ENCODE results near the gene MARCHF10. TPM values are rescaled to one million over a fixed set of nuclear protein-coding genes. Genes with fewer than 3 reads are reported as not detected.

Gene MARCHF10
- polyA plus RNA-seq, 1 experiment, result 0.14 TPM

DNA sequence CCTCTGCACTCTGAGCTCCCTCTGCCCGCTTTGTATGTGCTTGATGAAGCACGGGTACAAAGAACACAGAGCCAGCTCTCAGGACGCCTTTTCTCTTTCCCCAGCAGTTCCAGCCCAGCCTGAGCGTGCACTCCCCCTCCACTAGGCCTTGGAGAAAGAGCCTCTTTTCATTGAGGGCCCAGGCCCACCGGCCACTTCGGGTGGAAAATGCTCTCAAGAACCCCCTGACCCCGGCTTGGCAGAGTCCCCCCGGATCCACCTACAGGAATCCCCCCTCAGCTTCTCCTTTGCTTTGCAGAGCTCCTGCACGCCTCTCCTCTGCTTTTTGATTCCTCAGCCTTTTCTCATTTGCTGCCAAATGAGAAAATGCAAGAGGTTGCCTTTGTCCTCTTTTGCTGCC is 150.4 kb downstream of the MARCHF10 start:
- no peak for DNase-seq (ENCODE audit: low read depth, low spot score)
- TF ChIP-seq, protein P1, sequence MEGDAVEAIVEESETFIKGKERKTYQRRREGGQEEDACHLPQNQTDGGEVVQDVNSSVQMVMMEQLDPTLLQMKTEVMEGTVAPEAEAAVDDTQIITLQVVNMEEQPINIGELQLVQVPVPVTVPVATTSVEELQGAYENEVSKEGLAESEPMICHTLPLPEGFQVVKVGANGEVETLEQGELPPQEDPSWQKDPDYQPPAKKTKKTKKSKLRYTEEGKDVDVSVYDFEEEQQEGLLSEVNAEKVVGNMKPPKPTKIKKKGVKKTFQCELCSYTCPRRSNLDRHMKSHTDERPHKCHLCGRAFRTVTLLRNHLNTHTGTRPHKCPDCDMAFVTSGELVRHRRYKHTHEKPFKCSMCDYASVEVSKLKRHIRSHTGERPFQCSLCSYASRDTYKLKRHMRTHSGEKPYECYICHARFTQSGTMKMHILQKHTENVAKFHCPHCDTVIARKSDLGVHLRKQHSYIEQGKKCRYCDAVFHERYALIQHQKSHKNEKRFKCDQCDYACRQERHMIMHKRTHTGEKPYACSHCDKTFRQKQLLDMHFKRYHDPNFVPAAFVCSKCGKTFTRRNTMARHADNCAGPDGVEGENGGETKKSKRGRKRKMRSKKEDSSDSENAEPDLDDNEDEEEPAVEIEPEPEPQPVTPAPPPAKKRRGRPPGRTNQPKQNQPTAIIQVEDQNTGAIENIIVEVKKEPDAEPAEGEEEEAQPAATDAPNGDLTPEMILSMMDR (IDR thresholded peaks at IDR 0.05; ENCODE audit: low read depth, low read length), result no peak
- no peaks in the 10 kb centered on the region for H3K27me3 ChIP-seq (ENCODE audit: control insufficient read depth, insufficient read depth, low read length)

GRCh38 chr17:62657145-62657665 is 150.9 kb downstream of the MARCHF10 start:
- H3K4me3 ChIP-seq (ENCODE audit: low read depth, low read length), result no peak overlapping the region
- CTCF ChIA-PET, result no interaction called here
- POLR2A ChIA-PET, result no interaction called here
- H3K27me3 ChIP-seq (ENCODE audit: control insufficient read depth, insufficient read depth, low read length), result no peaks in the 10 kb centered on the region
- DNase-seq (ENCODE audit: low read depth, low spot score), result no peak
- H3K9me3 ChIP-seq (ENCODE audit: control insufficient read depth, insufficient read depth, low read length), result no peaks in the 10 kb centered on the region; the same call in none of the 2 replicates
- no peak overlapping the region for H3K27ac ChIP-seq (ENCODE audit: low read depth, low read length)
- TF ChIP-seq, protein P1 (IDR thresholded peaks at IDR 0.05; ENCODE audit: low read depth, low read length), result no peak

More for the DNA sequence above, 150.4 kb downstream of the MARCHF10 start:
- ChIA-PET CTCF (no interaction called here), POLR2A (no interaction called here)
- Histone ChIP-seq H3K27ac (ENCODE audit: low read depth, low read length) (no peak overlapping the region), H3K9me3 (ENCODE audit: control insufficient read depth, insufficient read depth, low read length) (no peaks in the 10 kb centered on the region; the same call in 1 of the 2 replicates), H3K4me3 (ENCODE audit: low read depth, low read length) (no peak overlapping the region)

GRCh38 chr17:62656446-62656845 is 151.7 kb downstream of the MARCHF10 start:
- TF ChIP-seq, protein P1 (IDR thresholded peaks at IDR 0.05; ENCODE audit: low read depth, low read length), result no peak
- no peaks in the 10 kb centered on the region; the same call in none of the 2 replicates for H3K9me3 ChIP-seq (ENCODE audit: control insufficient read depth, insufficient read depth, low read length)
- POLR2A ChIA-PET, result interaction anchor here (0.6 kb wide), 1 partner anchor 17 kb away, joined by 3 read pairs; no protein-coding TSS in a partner anchor
- H3K4me3 ChIP-seq (ENCODE audit: low read depth, low read length), result no peak overlapping the region
- CTCF ChIA-PET, result no interaction called here
- H3K27ac ChIP-seq (ENCODE audit: low read depth, low read length), result no peak overlapping the region
- no peak for DNase-seq (ENCODE audit: low read depth, low spot score)
- no peaks in the 10 kb centered on the region for H3K27me3 ChIP-seq (ENCODE audit: control insufficient read depth, insufficient read depth, low read length)

DNA sequence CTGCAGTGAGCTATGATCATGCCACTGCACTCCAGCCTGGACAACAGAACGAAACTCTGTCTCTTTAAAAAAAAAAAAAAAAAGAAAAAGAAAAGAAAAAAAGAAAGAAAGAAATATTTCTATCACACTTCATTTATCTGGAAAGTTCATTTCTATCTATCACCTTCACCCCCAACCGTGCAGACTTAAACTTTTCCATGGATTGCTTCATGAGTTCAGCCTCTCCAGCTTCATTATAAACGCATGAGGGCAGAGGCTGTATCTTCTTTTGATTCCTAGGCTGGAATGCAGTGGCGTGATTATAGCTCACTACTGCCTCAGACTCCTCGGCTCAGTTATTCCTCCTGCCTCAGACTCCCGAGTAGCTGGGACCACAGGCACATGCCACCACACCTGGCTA is 152.5 kb downstream of the MARCHF10 start:
- Histone ChIP-seq H3K27ac (ENCODE audit: low read depth, low read length) (no peak overlapping the region), H3K27me3 (ENCODE audit: control insufficient read depth, insufficient read depth, low read length) (no peaks in the 10 kb centered on the region), H3K4me3 (ENCODE audit: low read depth, low read length) (no peak overlapping the region), H3K9me3 (ENCODE audit: control insufficient read depth, insufficient read depth, low read length) (no peaks in the 10 kb centered on the region; the same call in none of the 2 replicates)
- DNase-seq (ENCODE audit: low read depth, low spot score), result no peak
- ChIA-PET POLR2A (interaction anchor here (0.7 to 2.7 kb wide), 2 partner anchors 27 to 399 kb away, joined by 6 to 8 read pairs; no protein-coding TSS in a partner anchor), CTCF (no interaction called here)
- TF ChIP-seq, protein P1 (IDR thresholded peaks at IDR 0.05; ENCODE audit: low read depth, low read length), result no peak

DNA sequence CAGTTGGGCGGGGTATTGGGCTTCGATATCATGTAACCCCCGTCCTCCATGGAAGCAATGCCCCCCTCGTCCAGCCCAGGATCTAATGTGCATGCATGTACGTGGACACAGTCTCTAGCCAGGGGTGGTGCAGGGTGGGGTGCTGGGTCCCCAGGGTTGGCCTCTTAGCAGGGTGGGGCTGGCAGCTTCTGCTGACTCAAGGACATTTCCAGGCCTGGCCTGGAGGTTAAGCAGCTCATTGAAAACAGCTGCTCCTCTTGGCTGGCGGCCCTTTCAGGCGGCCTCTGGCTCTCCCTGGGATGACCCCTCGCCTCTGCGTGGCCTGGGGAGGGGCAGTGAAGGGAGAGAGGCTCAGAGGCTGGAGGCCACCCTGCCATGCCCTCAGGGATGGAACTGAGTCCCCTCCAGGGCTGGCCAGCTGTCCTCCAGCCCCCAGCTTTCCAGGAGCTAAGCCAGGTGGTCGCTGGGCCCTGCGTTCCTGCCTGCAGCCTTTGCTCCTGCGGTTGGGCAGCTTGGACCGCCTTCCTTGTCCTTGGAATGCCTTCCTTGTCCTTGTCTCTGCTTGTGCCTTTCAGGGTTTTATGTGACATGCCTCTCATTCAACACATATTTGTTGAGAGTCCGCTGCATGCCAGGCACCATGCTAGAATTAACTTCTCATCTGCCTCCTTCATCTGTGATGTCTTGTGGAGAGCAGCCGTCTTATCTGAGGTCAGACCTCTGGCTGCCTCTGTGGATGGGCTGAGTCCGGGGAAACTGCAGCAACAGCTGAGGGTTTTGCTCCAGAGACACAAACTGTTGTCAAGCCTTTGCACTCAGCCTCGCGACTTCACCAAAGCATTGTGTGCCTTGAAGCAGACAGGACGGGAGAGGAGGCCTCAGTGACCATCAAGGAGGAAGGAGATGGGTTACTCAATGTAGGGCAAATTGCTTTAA is 154.0 kb downstream of the MARCHF10 start:
- Histone ChIP-seq H3K27ac (ENCODE audit: low read depth, low read length) (peak overlapping the region; percentile 0), H3K27me3 (ENCODE audit: control insufficient read depth, insufficient read depth, low read length) (no peaks in the 10 kb centered on the region), H3K4me3 (ENCODE audit: low read depth, low read length) (no peak overlapping the region), H3K9me3 (ENCODE audit: control insufficient read depth, insufficient read depth, low read length) (no peaks in the 10 kb centered on the region; the same call in 1 of the 2 replicates)
- CTCF ChIA-PET, result no interaction called here
- TF ChIP-seq, protein P1 (IDR thresholded peaks at IDR 0.05; ENCODE audit: low read depth, low read length), result no peak
- DNase-seq (ENCODE audit: low read depth, low spot score), result no peak
- POLR2A ChIA-PET, result interaction anchor here (1.4 to 2.7 kb wide), 2 partner anchors 25 to 28 kb away, joined by 6 to 8 read pairs; no protein-coding TSS in a partner anchor
